Adipocyte (in vitro differentiated cells): ENCODE data around the gene SLC25A13.

ENCODE experiments used
- DNase-seq: peaks from one replicate; pipeline ENCODE4 v3.0.0-alpha.2; 2015; ENCODE audit warnings: low read depth
- H3K27me3 ChIP-seq: replicated peaks from 2 replicates; pipeline ENCODE4 v1.7.0; 2013; ENCODE audit warnings: mild to moderate bottlenecking, low read length, moderate library complexity; ENCODE audit not compliant: control insufficient read depth, insufficient read depth
- H3K36me3 ChIP-seq: 2 replicates; pipeline ENCODE4 v1.7.0; 2013; ENCODE audit warnings: low read length, mild to moderate bottlenecking, moderate library complexity; ENCODE audit not compliant: control insufficient read depth, insufficient read depth, severe bottlenecking
- H3K4me1 ChIP-seq: 2 replicates; pipeline ENCODE4 v1.7.0; 2013; ENCODE audit warnings: mild to moderate bottlenecking, low read length, moderate library complexity; ENCODE audit not compliant: control insufficient read depth, insufficient read depth
- H3K4me3 ChIP-seq: 2 replicates; pipeline ENCODE4 v1.7.0; 2013; ENCODE audit warnings: mild to moderate bottlenecking, low read length, moderate library complexity
- H3K9ac ChIP-seq: 2 replicates; pipeline ENCODE4 v1.7.0; 2013; ENCODE audit warnings: mild to moderate bottlenecking, low read length, moderate library complexity
- H3K9me3 ChIP-seq: 2 replicates; pipeline ENCODE4 v1.7.0; 2013; ENCODE audit warnings: mild to moderate bottlenecking, low read length, moderate library complexity; ENCODE audit not compliant: control insufficient read depth

The SLC25A13 gene

GRCh38 chr7:96219378-96220130 lies 102.3 kb downstream of the SLC25A13 start:
- Histone ChIP-seq H3K9me3 (peaks cover 3% of the 10 kb centered on the region), H3K4me1 (peaks cover 18% of the 10 kb centered on the region), H3K4me3 (no peak overlapping the region), H3K27me3 (no peaks in the 10 kb centered on the region), H3K36me3 (no peaks in the 10 kb centered on the region), H3K9ac (no peak overlapping the region)
- DNase-seq = peak; percentile 49

- H3K27me3 ChIP-seq = no peaks in the 10 kb centered on the region
- no peak overlapping the region for H3K9ac ChIP-seq
- no peak for DNase-seq
- peaks cover 3% of the 10 kb centered on the region for H3K9me3 ChIP-seq
- H3K4me3 ChIP-seq = no peak overlapping the region
- no peaks in the 10 kb centered on the region for H3K36me3 ChIP-seq
- H3K4me1 ChIP-seq = peaks cover 18% of the 10 kb centered on the region
These were observed 103.1 kb downstream of the SLC25A13 start for GRCh38 chr7:96218664-96219243.

GRCh38 chr7:96217147-96217546 lies 104.8 kb downstream of the SLC25A13 start:
- Histone ChIP-seq H3K9me3 (peaks cover 3% of the 10 kb centered on the region), H3K9ac (no peak overlapping the region), H3K4me3 (no peak overlapping the region), H3K36me3 (no peaks in the 10 kb centered on the region), H3K4me1 (peaks cover 18% of the 10 kb centered on the region), H3K27me3 (no peaks in the 10 kb centered on the region)
- DNase-seq = no peak

GRCh38 chr7:96216373-96216772 lies 105.5 kb downstream of the SLC25A13 start:
- H3K36me3 ChIP-seq = no peaks in the 10 kb centered on the region
- H3K9ac ChIP-seq = no peak overlapping the region
- H3K4me3 ChIP-seq = no peak overlapping the region
- H3K9me3 ChIP-seq = peaks cover 3% of the 10 kb centered on the region
- no peak for DNase-seq
- H3K4me1 ChIP-seq = peaks cover 18% of the 10 kb centered on the region
- no peaks in the 10 kb centered on the region for H3K27me3 ChIP-seq

GRCh38 chr7:96212474-96212873 lies 109.4 kb downstream of the SLC25A13 start:
- H3K36me3 ChIP-seq = peaks cover 7% of the 10 kb centered on the region

GRCh38 chr7:96211954-96212353 lies 109.9 kb downstream of the SLC25A13 start:
- DNase-seq = no peak
- no peaks in the 10 kb centered on the region for H3K4me1 ChIP-seq
- H3K9ac ChIP-seq = no peak overlapping the region
- peaks cover 11% of the 10 kb centered on the region for H3K36me3 ChIP-seq
- peaks cover 3% of the 10 kb centered on the region for H3K9me3 ChIP-seq
- no peak overlapping the region for H3K4me3 ChIP-seq
- no peaks in the 10 kb centered on the region for H3K27me3 ChIP-seq

More at GRCh38 chr7:96212474-96212873, 109.4 kb downstream of the SLC25A13 start:
- Histone ChIP-seq H3K9ac (no peak overlapping the region), H3K4me1 (no peaks in the 10 kb centered on the region), H3K9me3 (peaks cover 3% of the 10 kb centered on the region), H3K27me3 (no peaks in the 10 kb centered on the region), H3K4me3 (no peak overlapping the region)
- DNase-seq = no peak

- no peaks in the 10 kb centered on the region for H3K9me3 ChIP-seq
- peaks cover 29% of the 10 kb centered on the region for H3K36me3 ChIP-seq
- H3K4me1 ChIP-seq = peaks cover 4% of the 10 kb centered on the region
- no peak overlapping the region for H3K9ac ChIP-seq
- DNase-seq = no peak
- no peaks in the 10 kb centered on the region for H3K27me3 ChIP-seq
- no peak overlapping the region for H3K4me3 ChIP-seq
These were observed 116.2 kb downstream of the SLC25A13 start for GRCh38 chr7:96205665-96206064.

- Histone ChIP-seq H3K4me1 (peaks cover 11% of the 10 kb centered on the region), H3K9ac (no peak overlapping the region)
- no peak for DNase-seq
These were observed 117.3 kb downstream of the SLC25A13 start for GRCh38 chr7:96204601-96205000.

GRCh38 chr7:96203786-96204185 lies 118.1 kb downstream of the SLC25A13 start:
- no peak overlapping the region for H3K9ac ChIP-seq
- no peak for DNase-seq

More at GRCh38 chr7:96204601-96205000, 117.3 kb downstream of the SLC25A13 start:
- Histone ChIP-seq H3K27me3 (no peaks in the 10 kb centered on the region), H3K9me3 (no peaks in the 10 kb centered on the region), H3K36me3 (peaks cover 29% of the 10 kb centered on the region), H3K4me3 (no peak overlapping the region)

GRCh38 chr7:96202102-96202501 lies 119.8 kb downstream of the SLC25A13 start:
- H3K4me1 ChIP-seq = peaks cover 18% of the 10 kb centered on the region
- H3K9me3 ChIP-seq = no peaks in the 10 kb centered on the region
- no peak for DNase-seq
- H3K9ac ChIP-seq = no peak overlapping the region
- no peak overlapping the region for H3K4me3 ChIP-seq
- H3K27me3 ChIP-seq = no peaks in the 10 kb centered on the region
- H3K36me3 ChIP-seq = peaks cover 19% of the 10 kb centered on the region

More at GRCh38 chr7:96203786-96204185, 118.1 kb downstream of the SLC25A13 start:
- H3K4me1 ChIP-seq = peaks cover 18% of the 10 kb centered on the region
- H3K36me3 ChIP-seq = peaks cover 29% of the 10 kb centered on the region
- H3K9me3 ChIP-seq = no peaks in the 10 kb centered on the region
- H3K4me3 ChIP-seq = no peak overlapping the region
- H3K27me3 ChIP-seq = no peaks in the 10 kb centered on the region

- no peak overlapping the region for H3K9ac ChIP-seq
- no peaks in the 10 kb centered on the region for H3K27me3 ChIP-seq
- peaks cover 18% of the 10 kb centered on the region for H3K4me1 ChIP-seq
- H3K36me3 ChIP-seq = peaks cover 10% of the 10 kb centered on the region
- no peak for DNase-seq
- H3K4me3 ChIP-seq = no peak overlapping the region
- no peaks in the 10 kb centered on the region for H3K9me3 ChIP-seq
These were observed 121.2 kb downstream of the SLC25A13 start for GRCh38 chr7:96200740-96201139.
